VCaP (cell line): ENCODE results near the gene SELENOO.

ENCODE experiments used
- H3K27ac ChIP-seq: fragments of 450-650 bp; 2 replicates; pipeline ENCODE4 v1.5.1; 2017
- CTCF ChIP-seq: fragments of 450-650 bp; conservative IDR thresholded peaks from 2 replicates; pipeline ENCODE4 v1.5.1; 2017; ENCODE audit warnings: mild to moderate bottlenecking, moderate library complexity

Gene SELENOO

GRCh38 chr22:50197000-50197800 is 3.6 kb upstream of the SELENOO start:
- TF ChIP-seq CTCF: no peak
- H3K27ac ChIP-seq: no peak overlapping the region

GRCh38 chr22:50197856-50198623 is 2.8 kb upstream of the SELENOO start:
- no peak overlapping the region for H3K27ac ChIP-seq
- TF ChIP-seq CTCF: no peak

- H3K27ac ChIP-seq: no peak overlapping the region
- TF ChIP-seq CTCF: no peak
These were observed 2.2 kb upstream of the SELENOO start for GRCh38 chr22:50198624-50199017.

- TF ChIP-seq CTCF: no peak
- H3K27ac ChIP-seq: no peak overlapping the region
These were observed 1.5 kb upstream of the SELENOO start for GRCh38 chr22:50199251-50199721.

- TF ChIP-seq CTCF: no peak
- H3K27ac ChIP-seq: peak overlapping the region; percentile 80; the same call in 1 of the 2 replicates
These were observed 866 bp upstream of the SELENOO start for GRCh38 chr22:50199829-50200460.

- no peak for TF ChIP-seq CTCF
These were observed 649 bp downstream of the SELENOO start for GRCh38 chr22:50201191-50202129.

More at GRCh38 chr22:50201191-50202129, 649 bp downstream of the SELENOO start:
- H3K27ac ChIP-seq: peak overlapping the region; percentile 80
